B cell (primary cell): ENCODE data around the gene C18orf63. TPM values are rescaled to one million over a fixed set of nuclear protein-coding genes. Genes with fewer than 3 reads are reported as not detected.

Source experiments
- ATAC-seq: fragments of 200-7000 bp; cut with Tn5 transposase; one replicate; pipeline ENCODE4 v1.10.0; 2021; ENCODE audit warnings: low read depth, mild to moderate bottlenecking, moderate number of reproducible peaks, moderate library complexity
- CTCF ChIA-PET: fragments of 350-600 bp; sonication (Branson Sonifier 250); formaldehyde crosslinking; loops from one replicate; lab custom pipeline; 2021; ENCODE audit warnings: antibody characterized with exemption, inconsistent platforms; lab: Charles Lee
- POLR2A ChIA-PET: fragments of 350-600 bp; sonication (Branson Sonifier 250); formaldehyde crosslinking; loops from one replicate; lab custom pipeline; 2021; ENCODE audit warnings: antibody characterized with exemption; lab: Charles Lee
- DNase-seq: peaks from one replicate; pipeline ENCODE4 v3.0.0; 2013
- H2AFZ ChIP-seq: 2 replicates; pipeline ENCODE4 v1.6.1; 2012; ENCODE audit warnings: mild to moderate bottlenecking, low read depth, low read length; ENCODE audit not compliant: insufficient read depth, poor library complexity, severe bottlenecking
- H3K27ac ChIP-seq, 2 donors: 1 replicate in 1 of 2; 2 replicates in 1 of 2; pipeline ENCODE4 v1.5.1; 2012 to 2013; ENCODE audit warnings: low read length in 2 of 2, mild to moderate bottlenecking in 2 of 2, moderate library complexity in 1 of 2
- H3K27me3 ChIP-seq, 4 experiments: fragments of 200-600 bp in 1 of 4; sonication (generic) in 1 of 4; replicated peaks in 1 of 4; 1 replicate in 2 of 4; 2 replicates in 2 of 4; pipeline versions ENCODE4 v1.6.1 to v1.7.0; 2013 to 2016; ENCODE audit warnings: low read length in 3 of 4, mild to moderate bottlenecking in 2 of 4, mixed read lengths in 1 of 4, moderate library complexity in 1 of 4; ENCODE audit not compliant: insufficient read depth in 4 of 4, control insufficient read depth in 3 of 4; ENCODE audit errors: control extremely low read depth in 1 of 4
- H3K36me3 ChIP-seq, 2 experiments: replicated peaks in 1 of 2; 1 replicate in 1 of 2; 2 replicates in 1 of 2; pipeline versions ENCODE4 v1.6.1 to v1.7.1; 2013; ENCODE audit warnings: low read length in 1 of 2; ENCODE audit not compliant: insufficient read depth in 2 of 2, control insufficient read depth in 1 of 2; ENCODE audit errors: control extremely low read depth in 1 of 2, extremely low read depth in 1 of 2
- H3K4me1 ChIP-seq, 2 donors: fragments of 200-600 bp in 1 of 2; sonication (generic) in 1 of 2; 1 replicate in 1 of 2; 2 replicates in 1 of 2; pipeline versions ENCODE4 v1.5.1 to v1.6.1; 2013 to 2017; ENCODE audit warnings: low read length in 2 of 2; ENCODE audit not compliant: control insufficient read depth in 2 of 2, insufficient read depth in 2 of 2
- H3K4me2 ChIP-seq: replicated peaks from 2 replicates; pipeline ENCODE3; 2012; ENCODE audit warnings: mild to moderate bottlenecking, low read depth, low read length; ENCODE audit not compliant: poor library complexity, severe bottlenecking
- H3K4me3 ChIP-seq, 5 experiments: fragments of 200-600 bp in 1 of 5; sonication (generic) in 1 of 5; 1 replicate in 3 of 5; 2 replicates in 2 of 5; pipeline versions ENCODE4 v1.5.1 to v1.7.0; 2011 to 2016; ENCODE audit warnings: low read length in 4 of 5, mild to moderate bottlenecking in 4 of 5, low read depth in 2 of 5, control low read depth in 1 of 5, moderate library complexity in 1 of 5; ENCODE audit not compliant: insufficient read depth in 1 of 5; ENCODE audit errors: control extremely low read depth in 1 of 5, extremely low read depth in 1 of 5
- H3K79me2 ChIP-seq: fragments of 200-600 bp; sonication (generic); one replicate; pipeline ENCODE4 v1.6.0; 2016; ENCODE audit warnings: low read length; ENCODE audit not compliant: control insufficient read depth, insufficient read depth
- H3K9ac ChIP-seq: fragments of 200-600 bp; sonication (generic); 2 replicates; pipeline ENCODE4 v1.6.1; 2017; ENCODE audit warnings: mild to moderate bottlenecking, low read length, moderate library complexity
- H3K9me3 ChIP-seq, 3 donors: one replicate each; pipeline versions ENCODE4 v1.6.1 to v1.7.1; 2013; ENCODE audit warnings: low read length in 2 of 3; ENCODE audit not compliant: control insufficient read depth in 2 of 3, insufficient read depth in 1 of 3; ENCODE audit errors: control extremely low read depth in 1 of 3
- H4K20me1 ChIP-seq: 2 replicates; pipeline ENCODE4 v1.6.0; 2012; ENCODE audit warnings: mild to moderate bottlenecking, low read length; ENCODE audit not compliant: insufficient read depth, control insufficient read depth, poor library complexity, severe bottlenecking
- H3K27ac Mint-ChIP-seq: one replicate; pipeline ENCODE4 v1.8.0; 2021; ENCODE audit warnings: mixed read lengths
- H3K27me3 Mint-ChIP-seq: one replicate; pipeline ENCODE4 v1.8.0; 2021; ENCODE audit warnings: mixed read lengths
- H3K4me1 Mint-ChIP-seq: one replicate; pipeline ENCODE4 v1.8.0; 2021; ENCODE audit warnings: mixed read lengths
- H3K4me3 Mint-ChIP-seq: one replicate; pipeline ENCODE4 v1.8.0; 2021; ENCODE audit warnings: mixed read lengths
- H3K9me3 Mint-ChIP-seq: one replicate; pipeline ENCODE4 v1.8.0; 2022; ENCODE audit warnings: mixed read lengths; ENCODE audit not compliant: insufficient read depth
- CTCF ChIP-seq: fragments of 200-600 bp; IDR thresholded peaks from one replicate; pipeline ENCODE4 v1.8.0; 2022; ENCODE audit warnings: antibody characterized with exemption, mild to moderate bottlenecking
- EZH2 ChIP-seq: IDR thresholded peaks from 2 replicates; pipeline ENCODE4 v1.6.1; 2012; ENCODE audit warnings: borderline replicate concordance, low read depth, mild to moderate bottlenecking, moderate library complexity, low read length; ENCODE audit not compliant: insufficient read depth, poor library complexity, severe bottlenecking
- WGBS: methylation state at CpG from one replicate; pipeline ENCODE4 v1.1.5; 2013; ENCODE audit warnings: missing lambda C conversion rate; ENCODE audit not compliant: insufficient coverage; 5-methylcytosine and 5-hydroxymethylcytosine counted together
- intact Hi-C: fragments of 100-400 bp; cut with micrococcal nuclease; formaldehyde crosslinking; loops from one replicate; pipeline ENCODE4 v1.10.0; 2022
- polyA plus RNA-seq: library from polyadenylated mRNA; depleted of rRNA; stranded (reverse); fragments of >200 nt; gene quantifications from 2 replicates; pipeline ENCODE4 v1.2.3, GENCODE V29; 2012
- total RNA-seq, 2 donors: library from RNA; stranded (reverse); fragments of 120-200 nt in 1 of 2; gene quantifications; 1 replicate in 1 of 2; 2 replicates in 1 of 2; pipeline versions ENCODE4 v1.2.3 to v1.2.4, GENCODE V29; 2013 to 2022

C18orf63 gene
- total and polyA plus RNA-seq, 2 donors (not counting 1 experiment from before 2014, with no cell fraction given), result not detected

GRCh38 chr18:74389171-74389927 lies 73.7 kb downstream of the C18orf63 start:
- Histone ChIP-seq H3K4me2 (no peak overlapping the region), H4K20me1 (no peaks in the 10 kb centered on the region), H3K27ac (no peak overlapping the region), H3K27me3 (no peaks in the 10 kb centered on the region), H3K9me3 (no peaks in the 10 kb centered on the region), H3K9ac (no peak overlapping the region), H2AFZ (no peak overlapping the region), H3K4me1 (no peaks in the 10 kb centered on the region), H3K4me3 (no peak overlapping the region), H3K36me3 (no peaks in the 10 kb centered on the region), H3K79me2 (no peaks in the 10 kb centered on the region)
- ChIA-PET CTCF (no interaction called here), POLR2A (no interaction called here)
- DNase-seq (no peak), ATAC-seq (no peak)
- Mint-ChIP-seq H3K27ac (no peak overlapping the region), H3K4me1 (no peaks in the 10 kb centered on the region), H3K9me3 (no peaks in the 10 kb centered on the region), H3K4me3 (no peak overlapping the region), H3K27me3 (peaks cover 26% of the 10 kb centered on the region)
- intact Hi-C loops, result no loop called here
- WGBS, result 18% methylated on average over 2 of the region's 6 CpGs
- TF ChIP-seq CTCF (no peak), EZH2 (no peak)

- Histone ChIP-seq H3K4me2 (no peak overlapping the region), H3K9me3 (no peaks in the 10 kb centered on the region), H3K27me3 (no peaks in the 10 kb centered on the region), H2AFZ (no peak overlapping the region), H4K20me1 (no peaks in the 10 kb centered on the region), H3K4me1 (no peaks in the 10 kb centered on the region), H3K9ac (no peak overlapping the region), H3K4me3 (no peak overlapping the region), H3K79me2 (no peaks in the 10 kb centered on the region), H3K36me3 (no peaks in the 10 kb centered on the region), H3K27ac (no peak overlapping the region)
- ChIA-PET POLR2A (no interaction called here), CTCF (no interaction called here)
- TF ChIP-seq EZH2, result no peak
- no peak for TF ChIP-seq CTCF
- Mint-ChIP-seq H3K9me3 (no peaks in the 10 kb centered on the region), H3K4me3 (no peak overlapping the region), H3K4me1 (no peaks in the 10 kb centered on the region), H3K27ac (no peak overlapping the region), H3K27me3 (peaks cover 33% of the 10 kb centered on the region)
- ATAC-seq (no peak), DNase-seq (no peak)
- intact Hi-C loops, result no loop called here
- WGBS, result 93% methylated on average over 10 of the region's 20 CpGs
Observed at GRCh38 chr18:74389991-74390390, 74.4 kb downstream of the C18orf63 start.
